Measurements from ENCODE around the gene CENPQ.
"Not testable (repeated sequence)": the region's sequence is repeated elsewhere in the genome, so short reads cannot be mapped to it uniquely, and the experiment has no call there.

DNA sequence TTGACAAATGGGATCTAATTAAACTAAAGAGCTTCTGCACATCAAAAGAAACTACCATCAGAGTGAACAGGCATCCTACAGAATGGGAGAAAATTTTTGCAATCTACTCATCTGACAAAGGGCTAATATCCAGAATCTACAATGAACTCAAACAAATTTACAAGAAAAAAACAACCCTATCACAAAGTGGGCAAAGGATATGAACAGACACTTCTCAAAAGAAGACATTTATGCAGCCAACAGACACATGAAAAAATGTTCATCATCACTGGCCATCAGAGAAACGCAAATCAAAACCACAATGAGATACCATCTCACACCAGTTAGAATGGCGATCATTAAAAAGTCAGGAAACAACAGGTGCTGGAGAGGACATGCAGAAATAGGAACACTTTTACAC, 13.4 kb downstream of the CENPQ start:
- not testable (repeated sequence) for TF ChIP-seq POLR2A (IDR thresholded peaks at IDR 0.05)
- TF ChIP-seq, protein P1, sequence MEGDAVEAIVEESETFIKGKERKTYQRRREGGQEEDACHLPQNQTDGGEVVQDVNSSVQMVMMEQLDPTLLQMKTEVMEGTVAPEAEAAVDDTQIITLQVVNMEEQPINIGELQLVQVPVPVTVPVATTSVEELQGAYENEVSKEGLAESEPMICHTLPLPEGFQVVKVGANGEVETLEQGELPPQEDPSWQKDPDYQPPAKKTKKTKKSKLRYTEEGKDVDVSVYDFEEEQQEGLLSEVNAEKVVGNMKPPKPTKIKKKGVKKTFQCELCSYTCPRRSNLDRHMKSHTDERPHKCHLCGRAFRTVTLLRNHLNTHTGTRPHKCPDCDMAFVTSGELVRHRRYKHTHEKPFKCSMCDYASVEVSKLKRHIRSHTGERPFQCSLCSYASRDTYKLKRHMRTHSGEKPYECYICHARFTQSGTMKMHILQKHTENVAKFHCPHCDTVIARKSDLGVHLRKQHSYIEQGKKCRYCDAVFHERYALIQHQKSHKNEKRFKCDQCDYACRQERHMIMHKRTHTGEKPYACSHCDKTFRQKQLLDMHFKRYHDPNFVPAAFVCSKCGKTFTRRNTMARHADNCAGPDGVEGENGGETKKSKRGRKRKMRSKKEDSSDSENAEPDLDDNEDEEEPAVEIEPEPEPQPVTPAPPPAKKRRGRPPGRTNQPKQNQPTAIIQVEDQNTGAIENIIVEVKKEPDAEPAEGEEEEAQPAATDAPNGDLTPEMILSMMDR (IDR thresholded peaks at IDR 0.05) = not testable (repeated sequence)
